ENCODE results near the gene HBB.

Gene HBB

DNA sequence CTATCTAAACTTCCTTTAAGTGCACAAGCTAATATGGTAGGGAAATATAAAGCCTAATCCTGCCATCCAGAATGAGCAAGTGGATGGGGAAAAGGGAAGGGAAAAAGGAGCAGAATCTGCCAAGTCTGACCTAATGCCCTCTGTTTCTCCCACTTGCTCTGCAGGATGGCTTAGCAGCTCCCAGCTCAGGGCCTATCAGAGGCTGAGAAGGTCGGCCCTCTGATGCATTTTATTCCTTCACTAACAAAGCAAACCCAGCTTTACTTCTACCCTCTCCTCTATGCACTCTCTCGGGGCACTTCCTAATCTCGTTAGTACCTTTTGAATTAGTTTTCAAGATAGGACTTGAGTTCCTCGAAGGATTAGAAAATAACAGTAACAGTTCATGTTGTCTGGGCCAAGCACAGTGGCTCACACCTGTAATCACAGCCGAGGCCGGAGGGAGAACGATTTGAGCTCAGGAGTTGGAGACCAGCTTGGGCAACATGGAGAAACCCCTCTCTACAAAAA lies 16.4 kb downstream of the HBB start:
- DNase-seq (ENCODE audit: extremely low spot score): no peak
- TF ChIP-seq, protein P1, sequence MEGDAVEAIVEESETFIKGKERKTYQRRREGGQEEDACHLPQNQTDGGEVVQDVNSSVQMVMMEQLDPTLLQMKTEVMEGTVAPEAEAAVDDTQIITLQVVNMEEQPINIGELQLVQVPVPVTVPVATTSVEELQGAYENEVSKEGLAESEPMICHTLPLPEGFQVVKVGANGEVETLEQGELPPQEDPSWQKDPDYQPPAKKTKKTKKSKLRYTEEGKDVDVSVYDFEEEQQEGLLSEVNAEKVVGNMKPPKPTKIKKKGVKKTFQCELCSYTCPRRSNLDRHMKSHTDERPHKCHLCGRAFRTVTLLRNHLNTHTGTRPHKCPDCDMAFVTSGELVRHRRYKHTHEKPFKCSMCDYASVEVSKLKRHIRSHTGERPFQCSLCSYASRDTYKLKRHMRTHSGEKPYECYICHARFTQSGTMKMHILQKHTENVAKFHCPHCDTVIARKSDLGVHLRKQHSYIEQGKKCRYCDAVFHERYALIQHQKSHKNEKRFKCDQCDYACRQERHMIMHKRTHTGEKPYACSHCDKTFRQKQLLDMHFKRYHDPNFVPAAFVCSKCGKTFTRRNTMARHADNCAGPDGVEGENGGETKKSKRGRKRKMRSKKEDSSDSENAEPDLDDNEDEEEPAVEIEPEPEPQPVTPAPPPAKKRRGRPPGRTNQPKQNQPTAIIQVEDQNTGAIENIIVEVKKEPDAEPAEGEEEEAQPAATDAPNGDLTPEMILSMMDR (IDR thresholded peaks at IDR 0.05; ENCODE audit: control extremely low read depth, extremely low read depth, low read depth, missing control alignments): no peak
- ChIA-PET CTCF (interaction anchor here (1.3 kb wide), 1 partner anchor 81 kb away, joined by 4 read pairs; no protein-coding TSS in a partner anchor), POLR2A (no interaction called here)

DNA sequence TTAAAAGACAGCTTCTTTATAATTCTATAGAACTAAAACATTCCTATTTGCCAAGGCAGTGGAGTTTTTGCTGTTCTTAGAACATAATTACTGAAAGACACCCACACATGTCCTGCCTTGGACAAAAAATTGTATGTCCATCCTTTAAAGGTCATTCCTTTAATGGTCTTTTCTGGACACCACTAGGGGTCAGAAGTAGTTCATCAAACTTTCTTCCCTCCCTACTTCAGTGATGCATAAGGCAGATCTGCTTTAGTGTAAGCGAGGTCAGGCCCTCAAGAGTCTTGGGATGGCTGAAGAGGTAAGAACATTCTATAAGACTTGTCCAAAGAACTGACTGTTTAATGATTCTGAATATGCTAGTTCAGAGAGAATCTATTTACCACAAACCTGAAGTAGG lies 22.1 kb downstream of the HBB start:
- POLR2A ChIA-PET: no interaction called here

DNA sequence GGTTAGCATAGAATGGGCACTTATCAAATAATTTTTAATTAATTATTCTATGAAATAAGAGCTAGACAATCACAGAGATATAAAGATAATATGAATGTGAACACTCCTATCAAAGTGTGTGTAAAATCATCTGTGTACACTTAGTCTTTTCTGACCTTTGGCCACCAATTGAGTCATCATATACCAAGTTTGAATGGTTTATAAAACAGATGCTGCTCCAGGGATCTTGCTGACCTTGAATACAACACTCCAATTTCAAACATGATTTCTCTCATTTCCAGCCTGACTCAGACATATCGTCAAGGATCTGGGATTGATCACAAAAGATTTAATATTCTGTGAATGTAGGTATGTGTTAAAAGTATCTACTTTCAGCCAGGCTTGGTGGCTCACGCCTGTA lies 23.5 kb downstream of the HBB start:
- CTCF ChIA-PET: interaction anchor here (0.7 to 4.4 kb wide), 5 partner anchors 10 to 179 kb away, joined by 3 to 20 read pairs (median 3); no protein-coding TSS in a partner anchor
- TF ChIP-seq, protein P1 (IDR thresholded peaks at IDR 0.05; ENCODE audit: control extremely low read depth, extremely low read depth, low read depth, missing control alignments): no peak
- POLR2A ChIA-PET: no interaction called here
- no peak for DNase-seq (ENCODE audit: extremely low spot score)

More for the DNA sequence above, 22.1 kb downstream of the HBB start:
- DNase-seq (ENCODE audit: extremely low spot score): peak; percentile 39
- CTCF ChIA-PET: interaction anchor here (0.9 to 4.4 kb wide), 3 partner anchors 8 to 177 kb away, joined by 3 to 20 read pairs (median 6); no protein-coding TSS in a partner anchor
- TF ChIP-seq, protein P1 (IDR thresholded peaks at IDR 0.05; ENCODE audit: control extremely low read depth, extremely low read depth, low read depth, missing control alignments): peak; percentile 39

DNA sequence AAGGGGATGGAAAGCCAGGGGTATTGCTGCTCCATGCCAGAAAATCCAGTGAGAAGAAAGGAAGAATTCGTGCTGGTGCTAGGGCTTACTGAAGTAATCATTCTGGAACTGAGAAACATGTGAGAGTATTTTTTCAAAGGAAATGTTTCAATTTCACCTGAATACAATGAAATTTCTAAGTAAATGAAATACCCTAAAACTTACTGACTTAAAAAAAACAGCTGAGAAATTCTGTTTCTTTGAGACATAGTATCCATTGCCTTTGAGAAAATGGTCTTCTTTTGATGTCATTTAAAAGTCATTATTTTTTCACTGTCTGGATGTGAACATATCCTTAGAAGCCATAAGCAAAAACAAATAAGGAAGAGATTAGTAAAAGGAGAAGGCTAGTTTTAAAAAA lies 26.3 kb downstream of the HBB start, which contains the start of gene OR51V1:
OR51V1 (minus strand) TSS at position 101 of the 400 bp plus-strand sequence; CDS start at position 101, 0 bp downstream.
- CTCF ChIA-PET: interaction anchor here (4.4 kb wide), 1 partner anchor 12 kb away, joined by 20 read pairs; no protein-coding TSS in a partner anchor
- no peak for DNase-seq (ENCODE audit: extremely low spot score)
- POLR2A ChIA-PET: no interaction called here
- TF ChIP-seq, protein P1 (IDR thresholded peaks at IDR 0.05; ENCODE audit: control extremely low read depth, extremely low read depth, low read depth, missing control alignments): no peak

DNA sequence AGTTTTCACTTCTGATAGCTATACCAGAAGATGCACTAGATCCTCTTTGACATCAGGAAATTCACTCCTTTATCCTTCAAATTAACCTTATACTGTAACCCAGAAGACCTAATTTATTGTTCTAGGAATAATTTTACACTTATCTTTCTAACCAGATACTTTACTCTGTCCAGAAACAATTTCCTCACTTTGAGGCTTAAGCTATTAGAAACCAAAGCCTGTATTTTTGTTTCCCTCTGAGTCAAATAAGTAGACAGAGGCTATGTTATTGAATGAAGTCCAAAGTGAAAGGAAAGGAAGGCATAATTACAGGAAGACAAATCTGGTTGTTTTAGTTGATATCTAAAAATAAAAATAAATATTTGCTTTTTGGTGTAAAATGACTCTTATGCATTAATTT lies 28.6 kb downstream of the HBB start:
- no peak for DNase-seq (ENCODE audit: extremely low spot score)
- TF ChIP-seq, protein P1 (IDR thresholded peaks at IDR 0.05; ENCODE audit: control extremely low read depth, extremely low read depth, low read depth, missing control alignments): no peak
- POLR2A ChIA-PET: no interaction called here
- CTCF ChIA-PET: interaction anchor here (1.6 kb wide), 1 partner anchor 10 kb away, joined by 4 read pairs; no protein-coding TSS in a partner anchor

DNA sequence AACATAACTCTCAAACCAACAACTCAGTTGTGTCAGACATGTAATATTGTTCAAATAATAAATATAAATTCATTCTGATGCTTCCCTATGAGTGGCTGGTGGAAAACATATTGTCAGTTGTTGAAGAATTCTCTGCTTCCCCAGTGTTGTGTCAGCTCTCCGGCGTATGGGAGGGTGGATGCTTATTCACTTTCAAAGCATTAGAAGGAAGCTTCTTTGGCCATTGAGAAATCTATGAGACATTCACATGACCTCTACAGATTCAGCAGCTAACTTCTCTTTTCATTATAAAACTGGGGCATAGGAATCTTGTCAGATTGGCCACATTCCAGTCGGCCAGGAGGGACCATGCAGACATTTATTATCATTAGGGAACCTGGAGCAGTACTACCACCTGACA lies 29.3 kb downstream of the HBB start:
- TF ChIP-seq, protein P1 (IDR thresholded peaks at IDR 0.05; ENCODE audit: control extremely low read depth, extremely low read depth, low read depth, missing control alignments): no peak
- DNase-seq (ENCODE audit: extremely low spot score): no peak
- ChIA-PET CTCF (interaction anchor here (1.6 kb wide), 1 partner anchor 10 kb away, joined by 4 read pairs; no protein-coding TSS in a partner anchor), POLR2A (no interaction called here)
